OCI-LY1 (cell line): Measurements from ENCODE around the gene ARHGEF19.
"Not testable (repeated sequence)": the region's sequence is repeated elsewhere in the genome, so short reads cannot be mapped to it uniquely, and the experiment has no call there.

Source experiments
- H2AFZ ChIP-seq: fragments of 200-600 bp; sonication (generic), shearing (Covaris generic); 2 replicates; pipeline ENCODE4 v1.6.0; 2014; ENCODE audit warnings: antibody characterized with exemption, mild to moderate bottlenecking, low read length
- H3F3A ChIP-seq: fragments of 200-600 bp; sonication (generic), shearing (Covaris generic); 2 replicates; pipeline ENCODE4 v1.6.0; 2014; ENCODE audit warnings: mild to moderate bottlenecking, antibody characterized with exemption, low read length, moderate library complexity; ENCODE audit not compliant: insufficient read depth
- H3K27ac ChIP-seq: fragments of 200-600 bp; sonication (generic); 2 replicates; pipeline ENCODE4 v1.5.1; 2014; ENCODE audit warnings: low read length, mixed run types, mild to moderate bottlenecking, low read depth; ENCODE audit not compliant: poor library complexity, severe bottlenecking
- H3K27me3 ChIP-seq: fragments of 200-600 bp; sonication (generic); 2 replicates; pipeline ENCODE4 v1.6.0; 2014; ENCODE audit warnings: antibody characterized with exemption, mild to moderate bottlenecking, low read length, moderate library complexity; ENCODE audit not compliant: insufficient read depth
- H3K36me3 ChIP-seq: fragments of 200-600 bp; sonication (generic); 2 replicates; pipeline ENCODE4 v1.6.1; 2014; ENCODE audit warnings: mild to moderate bottlenecking, antibody characterized with exemption, low read length, moderate library complexity, mixed read lengths; ENCODE audit not compliant: insufficient read depth
- H3K4me1 ChIP-seq: fragments of 200-600 bp; sonication (generic); 2 replicates; pipeline ENCODE4 v1.5.1; 2014; ENCODE audit warnings: mild to moderate bottlenecking, low read length, moderate library complexity; ENCODE audit not compliant: insufficient read depth, severe bottlenecking
- H3K4me2 ChIP-seq: fragments of 200-600 bp; sonication (generic), shearing (Covaris generic); 2 replicates; pipeline ENCODE4 v1.6.1; 2014; ENCODE audit warnings: low read length
- H3K4me3 ChIP-seq: fragments of 200-600 bp; sonication (generic); 2 replicates; pipeline ENCODE4 v1.5.1; 2014; ENCODE audit warnings: low read length, low read depth, mild to moderate bottlenecking, mixed read lengths; ENCODE audit not compliant: poor library complexity, severe bottlenecking
- H3K79me2 ChIP-seq: fragments of 200-600 bp; shearing (Covaris generic); 2 replicates; pipeline ENCODE4 v1.6.1; 2016; ENCODE audit warnings: mixed run types, low read length, mixed read lengths; ENCODE audit not compliant: insufficient read depth
- H3K9ac ChIP-seq: fragments of 200-600 bp; sonication (generic), shearing (Covaris generic); 2 replicates; pipeline ENCODE4 v1.6.1; 2014; ENCODE audit warnings: mild to moderate bottlenecking, low read length, mixed read lengths
- H3K9me2 ChIP-seq: fragments of 200-600 bp; sonication (generic), shearing (Covaris generic); 2 replicates; pipeline ENCODE4 v1.6.1; 2014; ENCODE audit warnings: low read depth, mild to moderate bottlenecking, low read length, mixed read lengths
- H3K9me3 ChIP-seq: fragments of 200-600 bp; shearing (Covaris generic); 2 replicates; pipeline ENCODE4 v1.6.1; 2014; ENCODE audit warnings: low read length, mixed read lengths
- H4K20me1 ChIP-seq: fragments of 200-600 bp; sonication (generic), shearing (Covaris generic); 2 replicates; pipeline ENCODE4 v1.6.0; 2016; ENCODE audit warnings: mild to moderate bottlenecking, low read length; ENCODE audit not compliant: insufficient read depth
- CTCF ChIP-seq: fragments of 200-600 bp; sonication (generic), shearing (Covaris generic); IDR thresholded peaks from 2 replicates; pipeline ENCODE4 v1.5.1; 2017; ENCODE audit warnings: mild to moderate bottlenecking, antibody characterized with exemption, low read length, moderate library complexity, mixed read lengths
- EZH2 ChIP-seq: fragments of 200-600 bp; sonication (generic), shearing (Covaris generic); IDR thresholded peaks from 2 replicates; pipeline ENCODE4 v1.8.0; 2017; ENCODE audit warnings: borderline replicate concordance, mixed run types, mild to moderate bottlenecking, antibody characterized with exemption, low read length, moderate library complexity, mixed read lengths

ARHGEF19 gene

GRCh38 chr1:16165073-16165364 is 47.4 kb downstream of the ARHGEF19 start:
- Histone ChIP-seq H3K9ac (no peak overlapping the region), H3F3A (no peaks in the 10 kb centered on the region), H3K9me2 (no peaks in the 10 kb centered on the region), H3K4me3 (no peak overlapping the region), H3K4me1 (peaks cover 19% of the 10 kb centered on the region), H3K27me3 (peaks cover 4% of the 10 kb centered on the region), H3K9me3 (no peaks in the 10 kb centered on the region), H3K4me2 (no peak overlapping the region), H3K79me2 (no peaks in the 10 kb centered on the region), H3K27ac (no peak overlapping the region), H2AFZ (no peak overlapping the region), H3K36me3 (no peaks in the 10 kb centered on the region), H4K20me1 (no peaks in the 10 kb centered on the region)
- no peak for TF ChIP-seq EZH2
- no peak for TF ChIP-seq CTCF

GRCh38 chr1:16164213-16165072 is 48.0 kb downstream of the ARHGEF19 start:
- no peaks in the 10 kb centered on the region for H3K36me3 ChIP-seq
- no peaks in the 10 kb centered on the region for H3K9me2 ChIP-seq
- no peaks in the 10 kb centered on the region for H4K20me1 ChIP-seq
- no peak overlapping the region for H2AFZ ChIP-seq
- H3K4me2 ChIP-seq, result no peak overlapping the region
- H3K9ac ChIP-seq, result no peak overlapping the region
- peaks cover 19% of the 10 kb centered on the region for H3K4me1 ChIP-seq
- no peak overlapping the region for H3K4me3 ChIP-seq
- TF ChIP-seq CTCF, result no peak
- no peak for TF ChIP-seq EZH2
- no peaks in the 10 kb centered on the region for H3K9me3 ChIP-seq
- no peak overlapping the region for H3K27ac ChIP-seq
- peaks cover 4% of the 10 kb centered on the region for H3K27me3 ChIP-seq
- no peaks in the 10 kb centered on the region for H3K79me2 ChIP-seq
- no peaks in the 10 kb centered on the region for H3F3A ChIP-seq

- H3K4me1 ChIP-seq, result peaks cover 12% of the 10 kb centered on the region
- not testable (repeated sequence) for H3K9ac ChIP-seq, H3K27me3 ChIP-seq, H4K20me1 ChIP-seq, H2AFZ ChIP-seq, H3K27ac ChIP-seq, H3K4me3 ChIP-seq, H3K79me2 ChIP-seq, H3K9me2 ChIP-seq, H3K4me2 ChIP-seq, H3K36me3 ChIP-seq, H3K9me3 ChIP-seq, H3F3A ChIP-seq
Observed at GRCh38 chr1:16163608-16164212, 48.7 kb downstream of the ARHGEF19 start.
